SW 1271 (cell line): ENCODE data around the gene NTMT1.

ENCODE experiments used
- DNase-seq, 2 experiments: peaks; one replicate each; lab custom pipeline; 2025; lab: John Stamatoyannopoulos, UW

Gene NTMT1

DNA sequence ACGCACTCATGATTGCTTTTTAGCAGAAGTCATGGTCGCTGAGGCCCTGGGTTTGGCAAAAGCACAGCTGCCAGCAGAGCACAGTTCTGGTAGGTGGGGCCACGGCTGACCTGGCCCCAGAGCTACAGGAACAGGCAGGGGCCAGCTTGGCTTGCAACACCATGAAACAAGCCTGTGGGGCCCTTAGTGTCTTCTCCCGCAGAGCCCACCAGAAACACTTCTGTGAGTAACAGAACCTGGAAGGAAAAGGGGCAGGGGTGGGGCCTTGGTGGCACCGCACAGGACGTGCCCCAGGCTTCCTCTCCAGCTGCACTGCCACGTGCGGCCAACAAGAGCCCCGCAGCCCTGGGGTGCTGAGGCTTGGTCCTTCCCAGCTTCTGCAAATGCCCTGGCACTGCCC lies 11.1 kb downstream of the NTMT1 start:
- DNase-seq: no peak

DNA sequence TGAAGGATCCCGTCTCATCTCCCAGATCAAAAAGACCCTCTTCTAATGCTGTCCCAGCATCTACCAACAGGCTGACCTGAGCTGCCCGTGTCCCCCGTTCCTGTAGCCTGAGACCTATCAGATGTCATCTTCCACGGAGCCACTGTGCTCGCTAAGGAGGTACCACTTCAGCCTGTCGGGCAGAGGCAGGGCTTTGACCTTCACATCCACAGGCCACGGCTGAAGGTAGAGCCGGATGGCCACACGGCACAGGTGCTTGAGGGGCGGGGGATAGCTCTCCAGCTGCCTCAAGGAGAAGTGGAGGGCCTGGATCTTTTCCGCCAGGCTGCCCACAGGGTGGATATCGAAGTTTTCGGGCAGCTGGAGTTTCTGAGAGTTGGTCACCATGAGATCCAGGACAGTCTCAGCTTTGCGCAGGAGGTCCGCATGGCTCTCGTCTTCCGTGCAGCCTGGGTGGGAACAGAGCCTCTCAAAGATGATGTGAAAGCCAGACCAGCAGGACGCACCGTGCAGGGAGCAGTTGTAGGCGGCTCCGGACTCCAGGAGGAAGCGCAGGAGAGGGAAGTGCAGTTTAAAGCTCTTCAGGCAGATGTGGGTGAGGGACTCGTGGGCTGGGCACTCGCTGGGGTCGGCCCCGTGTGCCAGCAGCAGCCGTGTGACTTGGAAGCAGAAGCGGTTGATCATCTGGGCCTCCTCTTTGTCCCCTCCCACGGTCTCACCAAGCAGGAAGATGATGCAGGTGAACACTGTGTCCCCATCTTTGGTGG lies 11.9 kb downstream of the NTMT1 start:
- no peak for DNase-seq

DNA sequence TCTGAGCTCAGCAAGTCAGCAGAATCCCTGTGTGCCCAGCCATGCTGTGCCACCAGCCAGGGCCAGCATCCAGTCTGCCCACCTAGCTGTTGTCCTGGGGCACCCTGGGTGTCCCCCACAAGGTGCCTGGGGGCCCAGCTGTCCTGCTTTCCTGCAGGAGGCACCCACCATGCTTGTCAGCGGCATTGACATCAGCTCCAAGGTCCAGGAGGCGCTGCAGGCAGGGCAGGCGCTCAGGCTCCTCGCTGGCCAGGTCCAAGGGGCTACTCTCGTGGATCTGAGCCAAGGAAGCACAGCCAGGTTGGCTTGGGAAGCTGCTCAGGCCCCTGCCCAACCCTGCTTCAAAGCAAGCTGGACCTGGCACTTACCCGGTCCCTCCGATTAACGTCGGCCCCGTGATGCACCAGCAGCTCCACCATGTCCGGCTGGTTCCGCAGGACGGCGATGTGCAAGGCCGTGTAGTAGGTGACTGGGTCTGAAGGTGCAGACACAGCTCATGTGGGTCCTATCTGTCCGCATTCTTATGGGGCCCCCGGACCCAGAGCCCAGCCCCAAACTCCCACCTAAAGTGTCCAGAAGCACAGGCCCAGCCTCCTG lies 13.2 kb downstream of the NTMT1 start:
- DNase-seq: no peak

DNA sequence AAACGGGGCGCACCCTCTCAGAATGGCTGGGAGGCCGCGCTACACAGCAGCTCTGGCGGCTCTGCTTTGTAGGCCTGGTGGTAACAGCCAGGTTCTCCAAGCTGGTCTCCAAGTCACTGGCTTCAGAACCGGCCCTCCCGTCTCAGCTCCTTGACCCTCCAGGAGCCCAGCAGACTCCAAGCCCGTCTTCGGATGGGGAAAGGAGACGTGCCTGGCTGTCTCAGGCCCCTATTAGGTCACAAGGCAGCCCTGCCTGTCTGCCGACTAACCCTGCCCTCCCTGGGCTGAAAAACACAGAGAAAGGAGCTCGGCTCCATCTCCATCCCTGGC lies 13.8 kb downstream of the NTMT1 start:
- no peak for DNase-seq

DNA sequence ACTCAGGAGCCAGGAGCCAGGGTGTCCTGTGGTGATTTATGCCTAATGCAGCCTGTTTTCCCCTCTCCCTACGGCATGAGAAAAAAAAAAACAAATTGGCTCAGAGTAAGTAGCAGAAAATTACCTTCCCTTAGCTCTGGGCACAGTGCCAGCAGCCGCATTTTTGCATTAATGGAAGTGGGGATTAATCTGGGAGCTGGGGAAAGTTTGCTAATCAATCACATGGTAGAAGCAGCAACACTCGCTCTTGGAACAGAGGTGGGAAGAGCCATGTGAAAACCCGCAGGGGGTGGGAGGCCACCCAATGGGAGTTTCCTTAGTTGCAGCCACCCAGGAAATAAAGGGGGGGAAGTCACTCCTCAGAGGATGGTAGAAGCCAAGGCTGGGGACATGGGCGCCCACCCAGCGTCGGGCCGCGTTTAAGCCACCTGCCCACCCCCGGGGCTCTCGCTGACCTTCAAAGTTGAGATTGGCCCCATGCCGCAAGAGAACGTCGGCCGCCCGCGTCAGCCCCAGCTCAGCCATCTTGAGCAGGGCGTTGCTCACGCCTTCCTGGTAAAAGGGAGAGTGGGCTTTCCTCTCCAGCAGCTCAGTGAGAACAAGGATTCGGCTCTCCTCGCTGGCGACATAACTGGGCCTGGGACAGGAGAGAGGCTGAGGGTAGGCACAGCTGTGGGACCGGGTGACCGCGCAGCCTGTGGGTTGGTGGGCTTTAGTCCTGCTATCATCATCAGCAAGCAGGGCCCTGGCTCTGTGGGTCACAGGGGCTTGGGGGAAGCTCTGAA lies 14.3 kb downstream of the NTMT1 start:
- DNase-seq: no peak

DNA sequence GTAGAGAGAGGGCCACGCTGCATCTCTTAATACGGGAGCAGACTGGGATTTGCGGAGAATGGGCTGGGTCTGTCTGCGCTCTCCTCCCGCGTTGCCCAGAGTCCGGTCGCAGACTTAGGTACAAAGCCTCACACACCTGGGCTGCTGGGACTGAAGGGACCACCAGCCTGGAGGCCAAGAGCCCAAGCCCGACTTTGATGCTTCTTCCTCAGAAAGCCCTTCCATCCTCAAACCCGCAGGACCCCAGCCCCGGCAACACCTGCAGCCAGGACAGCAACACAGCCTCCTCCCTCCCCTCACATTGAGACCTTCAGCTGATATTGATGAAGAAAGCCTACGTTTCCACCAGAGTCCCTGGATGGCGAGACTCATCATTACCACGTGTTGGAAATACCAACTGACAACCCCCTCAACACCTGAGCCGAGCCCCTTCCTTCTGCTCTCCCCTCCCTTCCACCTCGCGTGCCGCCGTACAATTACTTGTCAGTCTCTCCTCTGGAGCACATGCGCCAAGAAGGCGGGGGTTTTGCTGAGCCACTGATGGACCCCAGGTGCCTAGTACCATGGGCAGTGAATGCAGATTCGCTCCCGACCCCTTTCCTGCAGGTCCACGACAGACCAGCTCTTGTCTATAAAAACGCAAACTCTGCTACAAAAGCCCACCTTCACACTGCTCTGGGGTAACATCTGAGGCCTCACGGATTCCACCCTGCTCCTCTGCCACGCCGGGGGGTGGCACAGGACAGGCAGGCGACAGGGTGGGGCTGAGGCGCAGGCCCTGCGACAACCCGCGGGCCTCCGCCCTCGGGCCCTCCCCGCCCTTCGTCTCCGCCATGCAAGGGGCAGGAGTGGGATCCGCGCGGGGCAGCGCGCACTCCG lies 15.1 kb downstream of the NTMT1 start:
- no peak for DNase-seq

DNA sequence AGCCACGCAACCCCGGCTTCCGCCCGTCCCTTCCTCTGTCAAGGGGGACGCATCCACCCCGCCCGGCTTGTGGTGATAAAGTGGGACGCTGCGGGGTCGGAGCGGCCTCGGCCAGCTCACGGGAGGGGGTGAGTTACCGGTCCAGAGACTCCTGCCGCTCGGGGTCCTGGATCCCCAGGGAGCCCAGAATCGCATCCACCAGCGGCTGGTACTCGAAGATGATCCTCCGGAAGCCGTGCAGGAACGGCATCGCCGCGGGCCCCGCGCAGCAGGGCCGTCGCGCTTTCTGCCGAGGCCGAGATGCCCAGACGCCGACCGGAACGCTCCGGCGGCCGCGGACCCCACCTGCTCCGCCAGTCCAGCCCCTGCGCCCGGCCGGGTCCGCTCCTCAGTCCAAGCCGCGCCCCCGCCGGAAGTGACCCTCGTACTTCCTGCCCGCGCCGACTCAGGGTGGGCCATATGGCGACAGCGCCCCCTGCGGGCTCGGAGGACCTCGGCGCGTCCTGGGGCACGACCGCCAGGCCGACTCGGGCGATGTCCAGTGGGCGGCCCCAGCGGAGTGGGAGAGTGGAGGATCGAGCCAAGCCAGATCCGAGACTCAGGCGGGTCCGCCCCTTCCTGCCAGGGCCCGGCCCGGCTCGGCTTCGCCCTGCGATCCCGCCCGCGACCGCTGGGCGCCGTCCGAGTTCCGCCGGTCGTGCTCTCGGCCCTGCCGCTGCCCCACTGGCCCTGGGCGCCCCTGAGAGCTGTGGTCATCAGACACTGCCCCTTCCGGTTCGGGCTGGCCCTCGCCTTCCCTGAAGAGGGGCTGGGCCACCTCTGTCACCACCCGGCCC lies 16.0 kb downstream of the NTMT1 start, which contains the start of gene ASB6:
TSS of gene ASB6 (minus strand) at position 402 of the 836 bp plus-strand sequence. CDS start at position 250, 152 bp downstream.
- DNase-seq: peak; percentile 92 to 95

DNA sequence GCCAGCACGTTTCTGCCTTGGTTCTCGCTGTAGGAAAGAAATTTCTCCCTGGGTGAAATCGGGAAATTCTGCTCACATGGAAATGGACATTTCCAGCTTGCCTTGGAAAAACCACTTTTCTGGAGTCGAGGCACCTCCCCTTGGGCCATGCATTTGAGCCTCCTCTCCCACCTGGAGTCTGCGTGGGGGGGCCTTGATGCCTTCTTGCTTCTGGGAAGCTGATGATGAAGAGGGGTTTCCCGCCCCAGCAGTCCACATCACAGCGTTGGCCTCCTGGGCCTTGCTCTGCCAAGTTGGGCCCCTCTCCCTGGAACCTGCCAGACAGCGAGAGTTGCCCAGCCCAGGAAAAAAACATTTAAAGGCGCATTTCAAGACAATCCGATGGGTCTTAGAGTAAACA lies 17.7 kb downstream of the NTMT1 start:
- DNase-seq: no peak

DNA sequence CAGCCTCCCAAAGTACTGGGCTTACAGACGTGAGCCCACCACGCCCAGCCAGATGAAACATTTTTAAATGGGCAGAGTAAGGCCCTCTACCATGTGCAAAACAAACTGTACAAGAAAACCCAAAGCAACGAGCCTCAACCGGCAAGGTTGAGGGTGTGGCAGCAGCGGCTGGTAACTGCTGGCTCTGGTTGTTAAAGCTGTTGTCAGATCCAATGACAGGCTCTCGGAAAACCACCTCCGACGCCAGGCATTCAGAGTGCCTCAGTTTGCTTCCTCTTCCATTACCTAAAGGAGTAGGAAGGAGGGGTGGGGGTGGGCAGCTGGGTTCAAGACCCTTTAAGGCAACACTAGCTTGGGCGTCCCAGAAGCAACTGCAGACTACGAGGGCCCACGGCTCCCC lies 18.4 kb downstream of the NTMT1 start:
- DNase-seq: no peak

DNA sequence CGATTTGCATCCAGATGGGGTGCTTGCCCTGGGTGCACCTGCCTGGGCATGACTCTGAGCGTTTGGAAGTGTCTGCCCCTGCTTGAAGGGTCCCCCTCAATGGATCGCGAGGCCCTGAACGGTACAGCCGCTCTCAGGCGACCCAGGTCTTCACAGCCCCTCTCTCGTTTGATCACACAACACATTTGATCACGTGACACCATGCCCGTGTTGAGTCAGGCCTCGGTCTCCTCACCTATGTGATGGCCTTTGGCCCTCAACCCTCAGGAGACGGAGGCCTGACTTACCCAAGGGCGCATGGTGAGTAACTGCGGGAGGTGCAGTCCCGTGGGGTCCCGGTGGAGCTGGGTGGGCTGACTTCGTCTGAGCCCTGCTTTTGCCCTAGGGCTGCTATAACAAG lies 18.9 kb downstream of the NTMT1 start:
- no peak for DNase-seq

DNA sequence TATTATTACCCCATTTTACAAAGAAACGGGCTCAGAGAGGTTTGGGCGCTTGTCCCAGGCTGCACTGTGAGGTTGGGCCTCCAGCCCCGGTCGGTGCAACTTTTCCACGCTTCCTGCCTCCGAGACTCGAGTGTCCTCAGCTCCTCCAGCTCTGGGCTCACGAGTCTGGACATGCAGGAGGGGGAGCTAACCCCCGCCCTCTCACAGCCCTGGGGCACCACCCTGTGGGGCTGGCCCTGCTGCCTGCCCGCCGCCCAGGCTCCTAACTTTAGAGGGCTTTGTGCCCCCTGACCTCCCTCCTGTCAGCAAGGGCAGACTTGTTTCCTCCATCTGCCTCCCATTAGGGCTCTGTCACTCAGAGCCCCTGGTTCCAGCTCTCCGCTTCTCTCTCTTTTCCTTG lies 20.3 kb downstream of the NTMT1 start:
- DNase-seq: no peak

DNA sequence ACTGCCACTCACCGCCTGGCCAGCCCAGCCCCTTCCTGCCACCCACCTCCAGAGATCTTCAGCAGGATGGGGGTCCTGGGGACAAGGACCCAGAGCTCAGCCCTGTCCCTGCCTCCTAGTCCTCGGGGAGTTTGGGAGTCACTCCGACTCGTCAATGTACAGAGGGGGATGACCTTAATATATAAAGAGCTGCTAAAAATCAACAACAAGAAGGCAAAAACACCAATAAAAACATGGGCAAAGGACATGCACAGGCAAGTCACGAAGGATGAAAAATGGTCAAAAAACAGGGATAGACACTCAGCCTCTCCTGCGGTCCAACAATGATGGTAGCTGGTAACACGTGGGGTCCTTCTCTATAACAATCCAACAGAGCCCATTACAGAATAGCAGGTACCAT lies 20.7 kb downstream of the NTMT1 start:
- DNase-seq: no peak

DNA sequence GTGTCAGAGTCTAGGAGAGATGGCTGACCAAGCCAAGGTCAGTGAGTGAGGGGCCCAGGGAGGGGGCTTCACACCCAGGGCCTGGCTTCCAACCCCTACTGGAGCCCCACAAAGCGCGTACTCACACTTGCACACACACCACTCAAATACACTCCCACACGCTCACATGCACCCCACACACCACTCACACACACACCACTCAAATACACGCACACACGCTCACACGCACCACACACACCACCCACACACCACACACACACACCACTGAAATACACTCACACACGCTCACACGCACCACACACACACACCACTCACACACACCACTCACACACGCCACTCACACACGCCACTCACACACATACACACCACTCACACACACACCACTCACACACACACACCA lies 21.7 kb downstream of the NTMT1 start:
- DNase-seq: no peak

DNA sequence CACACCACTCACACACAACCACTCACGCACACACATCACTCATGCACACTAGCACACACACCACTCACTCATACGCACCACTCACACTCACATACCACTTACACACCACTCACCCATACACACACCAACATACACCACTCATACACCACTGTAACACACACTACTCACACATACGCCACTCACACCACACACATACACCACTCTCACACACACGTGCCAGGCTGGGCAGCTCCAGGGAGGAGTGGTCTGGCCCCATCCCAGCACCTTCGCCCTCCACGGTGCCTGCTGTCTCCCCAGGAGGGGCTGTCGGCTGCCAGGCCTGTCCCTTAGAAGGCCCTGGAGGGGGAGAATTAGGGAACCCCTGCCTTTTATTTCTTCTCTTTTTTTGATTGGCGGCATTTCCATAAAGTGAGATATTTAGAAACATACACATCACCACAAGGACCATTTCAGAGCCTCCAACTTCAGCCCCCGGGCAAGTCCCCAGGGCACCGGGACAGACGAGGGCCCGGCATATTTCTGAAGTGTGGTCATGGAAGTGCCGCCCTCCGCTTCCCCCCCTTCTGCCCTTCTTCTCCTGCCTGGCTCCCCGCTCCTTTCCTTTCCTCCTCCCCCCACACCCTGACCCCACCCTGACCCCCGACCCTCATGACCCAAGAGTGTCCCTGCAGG lies 22.3 kb downstream of the NTMT1 start:
- DNase-seq: no peak

DNA sequence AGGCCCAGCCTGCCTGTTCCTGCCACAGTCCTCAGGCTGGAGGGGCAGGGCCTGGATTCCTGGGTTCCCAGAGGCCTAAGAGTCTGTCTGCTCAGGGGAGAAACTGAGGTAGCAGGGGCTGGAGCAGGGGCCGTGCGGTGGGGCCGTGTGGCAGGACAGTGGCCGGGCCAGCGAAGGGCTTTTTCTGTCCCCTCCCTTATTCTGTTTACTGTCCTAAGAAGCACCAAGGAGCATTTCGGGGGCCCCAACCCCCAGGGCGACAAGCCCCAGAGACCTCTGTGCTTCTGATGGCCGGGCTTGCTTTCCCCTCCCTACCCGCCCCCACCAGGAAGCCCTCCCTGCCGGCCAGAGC lies 22.8 kb downstream of the NTMT1 start:
- no peak for DNase-seq

DNA sequence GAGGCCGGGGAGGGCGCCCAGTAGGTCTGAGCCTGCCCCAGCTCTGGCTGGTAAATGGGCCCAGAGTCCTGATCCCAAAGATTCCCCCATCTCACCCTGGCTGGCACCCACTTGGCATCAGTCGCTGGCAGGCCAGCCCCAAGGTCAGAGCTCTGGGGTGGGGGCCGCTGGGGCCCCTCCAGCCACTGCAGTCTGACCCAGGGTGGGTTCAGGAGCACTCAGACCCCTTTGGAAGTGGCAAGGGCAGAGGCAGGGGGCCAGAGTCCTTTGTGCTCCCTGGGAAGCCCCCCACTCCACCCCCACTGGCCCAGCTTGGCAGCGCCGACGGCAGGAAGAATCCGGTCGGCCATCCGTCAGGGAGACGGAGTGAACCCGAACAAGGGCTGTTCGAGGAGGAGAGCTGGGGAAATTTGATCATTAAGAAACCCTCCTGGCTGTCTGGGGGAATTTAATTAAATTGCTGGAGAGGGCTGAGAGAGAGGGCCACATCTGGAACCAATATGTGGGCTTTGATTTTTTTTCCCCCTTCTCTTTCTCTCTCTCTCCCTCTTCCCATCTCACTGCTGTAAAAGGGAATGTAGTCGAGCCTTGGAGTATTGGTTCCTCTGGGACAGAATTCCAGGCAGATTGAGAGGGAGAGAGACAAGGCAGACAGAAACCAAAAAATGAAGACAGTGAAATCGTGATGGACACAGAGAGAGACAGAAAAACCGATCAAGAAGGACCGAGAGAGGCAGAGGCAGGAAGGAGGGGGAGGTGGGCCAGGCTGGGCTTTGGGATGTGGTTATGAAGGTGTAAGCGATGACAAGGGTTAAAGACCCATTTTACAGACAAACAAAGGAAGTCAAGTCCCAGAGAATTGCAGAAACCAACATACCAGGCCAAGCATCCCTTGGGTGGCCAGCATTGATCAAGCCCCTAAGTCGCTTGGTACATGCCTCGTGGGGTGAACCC lies 24.0 kb downstream of the NTMT1 start:
- no peak for DNase-seq

DNA sequence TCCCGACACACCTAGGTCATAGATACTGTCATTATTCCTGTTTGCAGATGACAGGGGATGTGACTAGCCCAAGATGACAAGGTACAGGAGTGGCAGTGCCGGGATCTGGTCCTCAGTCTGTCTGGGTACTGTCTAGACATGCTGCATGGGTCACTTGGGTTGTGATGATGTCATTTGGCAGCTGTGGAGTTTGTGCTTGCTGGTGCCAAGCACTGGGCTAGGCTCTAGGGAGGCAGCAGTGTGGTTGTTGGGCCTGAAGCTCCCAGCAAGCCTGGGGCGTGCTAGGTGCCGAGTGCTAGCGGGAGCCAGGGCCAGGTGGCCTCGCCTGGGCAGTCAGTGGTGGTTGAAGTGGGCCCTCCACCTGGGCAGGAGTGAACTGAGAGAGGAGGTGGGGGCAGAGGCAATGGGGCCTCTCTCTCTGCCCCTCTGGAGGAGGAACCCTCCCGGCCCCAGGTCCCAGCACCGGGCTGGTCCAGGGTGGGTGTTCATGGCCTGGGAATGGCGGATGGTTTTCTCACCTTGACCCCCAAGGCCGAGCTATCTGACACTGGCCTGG lies 24.8 kb downstream of the NTMT1 start:
- DNase-seq: no peak

DNA sequence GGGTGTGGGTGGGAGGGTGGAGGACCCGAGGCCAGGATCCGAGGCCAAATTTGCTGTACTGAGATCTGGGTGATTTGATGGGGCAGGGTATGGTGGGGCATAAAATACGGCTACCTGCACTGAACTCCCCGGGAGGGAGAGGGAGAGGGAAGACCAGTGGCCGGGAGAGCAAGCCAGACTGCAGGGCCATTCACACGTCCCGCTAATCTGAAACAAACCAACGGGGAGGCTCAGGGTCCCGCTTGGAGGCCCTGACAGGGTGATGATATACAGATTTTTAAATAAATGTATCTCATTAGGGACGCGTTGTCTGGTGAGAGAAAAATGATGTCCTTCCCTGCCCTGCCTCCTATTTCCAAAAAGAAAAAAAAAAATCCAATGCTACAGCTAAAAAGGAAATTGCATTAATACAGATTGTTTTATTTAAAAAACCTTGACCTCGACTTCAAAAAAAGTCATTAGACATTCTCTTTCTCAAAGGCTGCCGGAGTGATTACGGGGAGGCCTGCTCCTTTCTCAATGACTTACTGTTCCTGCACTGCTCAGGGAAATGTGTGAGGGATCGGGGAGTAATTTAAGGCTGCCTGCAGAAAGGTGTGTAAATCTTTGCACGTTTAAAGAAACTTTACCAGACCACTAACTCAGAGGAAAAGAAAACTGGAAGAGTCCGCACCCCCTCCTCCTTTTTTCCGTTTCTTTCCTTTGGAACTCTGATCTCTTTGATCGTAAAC lies 28.0 kb downstream of the NTMT1 start:
- DNase-seq: no peak
